ENCODE measurements around the gene B3GNT4.

Gene B3GNT4

DNA sequence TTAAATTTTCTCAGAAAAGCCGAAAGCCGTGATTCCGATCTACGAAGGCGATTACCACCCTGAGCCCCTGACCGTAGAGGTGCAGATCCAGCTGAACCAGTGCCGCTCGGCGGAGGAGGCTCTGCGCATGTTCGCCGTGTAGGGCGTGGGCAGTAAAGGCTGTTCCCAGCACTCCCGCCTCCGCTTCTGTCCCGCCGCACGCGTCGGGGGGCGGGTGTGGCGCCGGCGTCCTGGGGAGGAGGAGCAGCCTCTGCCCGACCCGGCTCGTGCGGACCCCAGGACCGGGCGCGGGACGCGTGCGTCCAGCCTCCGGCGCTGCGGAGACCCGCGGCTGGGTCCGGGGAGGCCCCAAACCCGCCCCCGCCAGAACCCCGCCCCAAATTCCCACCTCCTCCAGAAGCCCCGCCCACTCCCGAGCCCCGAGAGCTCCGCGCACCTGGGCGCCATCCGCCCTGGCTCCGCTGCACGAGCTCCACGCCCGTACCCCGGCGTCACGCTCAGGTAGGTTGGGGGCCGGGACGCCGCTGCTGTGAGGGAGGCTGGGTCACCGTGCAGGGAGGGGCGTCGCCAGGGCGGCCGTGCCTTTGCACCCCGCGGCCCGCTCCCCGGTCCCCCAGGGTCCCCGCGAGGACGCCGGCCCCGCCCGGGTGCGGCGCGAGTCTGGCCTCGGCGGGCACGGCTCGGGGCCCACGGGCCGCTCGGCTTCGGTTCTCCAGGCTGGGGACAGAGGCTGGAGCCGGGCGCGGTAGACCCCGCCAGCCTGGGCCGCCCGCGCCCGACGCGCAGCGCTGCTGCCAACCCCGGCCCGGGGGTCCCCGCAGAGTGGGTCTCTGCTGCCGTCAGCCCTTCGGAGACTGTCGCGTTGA is at the start of gene B3GNT4:
Gene B3GNT4 (plus strand): TSS at position 409 of the 866 bp plus-strand sequence. CDS start 910 bp downstream, outside the sequence.
- Mint-ChIP-seq H3K36me3 (ENCODE audit: low read depth) (peaks cover 13% of the 10 kb centered on the region), H3K9me3 (no peaks in the 10 kb centered on the region), H3K27ac (no peak within 1 kb of the TSS), H3K4me3 (peak within 1 kb of the TSS; percentile 83), H3K27me3 (ENCODE audit: low read depth, poor library complexity) (peaks cover 52% of the 10 kb centered on the region), H3K4me1 (peaks cover 18% of the 10 kb centered on the region)
- TF ChIP-seq, protein P1, sequence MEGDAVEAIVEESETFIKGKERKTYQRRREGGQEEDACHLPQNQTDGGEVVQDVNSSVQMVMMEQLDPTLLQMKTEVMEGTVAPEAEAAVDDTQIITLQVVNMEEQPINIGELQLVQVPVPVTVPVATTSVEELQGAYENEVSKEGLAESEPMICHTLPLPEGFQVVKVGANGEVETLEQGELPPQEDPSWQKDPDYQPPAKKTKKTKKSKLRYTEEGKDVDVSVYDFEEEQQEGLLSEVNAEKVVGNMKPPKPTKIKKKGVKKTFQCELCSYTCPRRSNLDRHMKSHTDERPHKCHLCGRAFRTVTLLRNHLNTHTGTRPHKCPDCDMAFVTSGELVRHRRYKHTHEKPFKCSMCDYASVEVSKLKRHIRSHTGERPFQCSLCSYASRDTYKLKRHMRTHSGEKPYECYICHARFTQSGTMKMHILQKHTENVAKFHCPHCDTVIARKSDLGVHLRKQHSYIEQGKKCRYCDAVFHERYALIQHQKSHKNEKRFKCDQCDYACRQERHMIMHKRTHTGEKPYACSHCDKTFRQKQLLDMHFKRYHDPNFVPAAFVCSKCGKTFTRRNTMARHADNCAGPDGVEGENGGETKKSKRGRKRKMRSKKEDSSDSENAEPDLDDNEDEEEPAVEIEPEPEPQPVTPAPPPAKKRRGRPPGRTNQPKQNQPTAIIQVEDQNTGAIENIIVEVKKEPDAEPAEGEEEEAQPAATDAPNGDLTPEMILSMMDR (IDR thresholded peaks at IDR 0.05) = no peak
- peak; percentile 68 for DNase-seq

DNA sequence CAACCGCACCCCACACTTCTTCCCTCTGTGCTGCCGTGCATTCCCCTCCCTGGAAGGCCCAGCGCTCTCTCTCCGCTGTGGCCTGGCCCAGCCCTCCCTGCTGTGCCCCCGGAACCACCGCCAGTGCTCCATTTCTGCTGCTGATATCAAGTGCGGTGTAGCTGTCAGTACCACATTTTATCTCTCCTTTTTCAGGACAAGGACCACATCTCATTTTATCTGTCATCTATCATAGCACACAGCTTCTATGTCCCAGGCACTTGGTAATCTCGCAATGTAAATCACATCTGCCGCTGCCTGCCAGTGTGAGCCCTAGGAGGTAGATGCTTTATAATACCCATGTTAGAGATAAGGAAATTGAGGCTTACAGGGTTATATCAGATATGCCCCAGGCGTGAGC is 47.8 kb upstream of the B3GNT4 start:
- TF ChIP-seq, protein P1 (IDR thresholded peaks at IDR 0.05) = no peak
- H3K4me1 Mint-ChIP-seq = no peaks in the 10 kb centered on the region
- no peaks in the 10 kb centered on the region for H3K36me3 Mint-ChIP-seq (ENCODE audit: low read depth)
- H3K27me3 Mint-ChIP-seq (ENCODE audit: low read depth, poor library complexity) = peaks cover 7% of the 10 kb centered on the region
- no peak overlapping the region for H3K27ac Mint-ChIP-seq
- no peak for DNase-seq
- peaks cover 7% of the 10 kb centered on the region for H3K9me3 Mint-ChIP-seq
- H3K4me3 Mint-ChIP-seq = no peak overlapping the region

DNA sequence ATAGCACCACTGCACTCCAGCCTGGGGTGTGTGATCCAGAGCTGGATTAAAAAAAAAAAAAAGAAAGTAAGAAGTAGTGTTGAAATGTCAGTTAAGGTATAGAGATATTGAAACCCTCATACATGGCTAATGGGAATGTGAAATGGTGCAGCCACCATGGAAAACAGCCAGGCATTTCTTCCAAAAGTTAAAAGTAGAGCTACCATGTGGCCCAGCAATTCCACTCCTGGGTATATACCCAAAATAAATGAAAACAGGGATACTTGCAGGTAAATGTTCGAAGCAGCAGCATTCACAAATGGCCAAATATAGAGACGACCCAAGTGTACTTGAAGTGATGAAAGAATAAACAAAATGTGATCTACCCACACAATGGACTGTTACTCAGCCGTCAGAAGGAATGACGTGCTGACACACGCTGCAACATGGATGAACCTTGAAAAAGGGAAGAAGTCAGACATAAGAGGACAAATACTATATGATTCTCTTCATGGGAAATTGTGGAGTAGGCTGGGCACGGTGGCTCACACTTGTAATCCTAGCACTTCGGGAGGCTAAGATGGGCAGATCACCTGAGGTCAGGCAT is 44.7 kb upstream of the B3GNT4 start:
- DNase-seq = no peak
- Mint-ChIP-seq H3K4me3 (no peak overlapping the region), H3K27me3 (ENCODE audit: low read depth, poor library complexity) (peaks cover 7% of the 10 kb centered on the region), H3K9me3 (peaks cover 7% of the 10 kb centered on the region), H3K4me1 (no peaks in the 10 kb centered on the region), H3K36me3 (ENCODE audit: low read depth) (no peaks in the 10 kb centered on the region), H3K27ac (no peak overlapping the region)
- TF ChIP-seq, protein P1 (IDR thresholded peaks at IDR 0.05) = no peak

DNA sequence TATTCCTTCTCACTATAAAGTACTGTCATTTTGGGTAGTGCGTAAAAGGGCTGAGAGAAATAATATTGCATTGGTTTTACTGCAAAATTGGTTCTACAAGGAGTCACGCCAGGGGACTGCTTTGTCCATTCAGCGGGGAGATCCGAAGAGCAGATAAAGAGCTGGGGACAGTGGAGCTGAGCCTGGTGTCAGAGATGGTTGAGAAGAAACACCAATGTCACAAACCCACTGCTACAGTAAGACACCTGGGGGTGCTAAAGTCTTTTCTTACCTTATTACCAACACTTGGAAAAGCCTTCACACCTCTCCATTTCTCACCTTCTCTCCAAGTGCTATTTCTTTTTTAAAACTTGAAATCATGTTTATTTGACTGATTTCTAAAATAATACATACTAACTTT is 43.6 kb upstream of the B3GNT4 start:
- TF ChIP-seq, protein P1 (IDR thresholded peaks at IDR 0.05) = no peak
- Mint-ChIP-seq H3K4me1 (no peaks in the 10 kb centered on the region), H3K27ac (no peak overlapping the region), H3K36me3 (ENCODE audit: low read depth) (no peaks in the 10 kb centered on the region), H3K27me3 (ENCODE audit: low read depth, poor library complexity) (peaks cover under 1% of the 10 kb centered on the region), H3K4me3 (no peak overlapping the region), H3K9me3 (peaks cover 7% of the 10 kb centered on the region)
- DNase-seq = no peak

DNA sequence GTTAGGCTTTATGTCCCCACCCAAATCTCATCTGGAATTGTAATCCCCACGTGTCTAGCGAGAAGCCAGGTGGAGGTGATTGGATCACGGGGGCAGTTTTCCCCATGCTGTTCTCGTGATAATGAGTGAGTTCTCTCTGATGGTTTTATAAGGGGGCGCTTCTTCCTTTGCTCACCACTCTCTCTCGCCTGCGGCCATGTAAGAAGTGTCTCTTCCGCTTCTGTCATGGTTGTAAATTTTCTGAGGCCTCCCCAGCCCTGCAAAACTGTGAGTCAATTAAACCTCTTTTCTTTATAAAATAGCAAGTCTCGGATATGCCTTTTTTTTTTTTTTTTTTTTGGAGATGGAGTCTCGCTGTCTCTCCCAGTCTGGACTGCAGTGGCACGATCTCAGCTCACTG is 42.7 kb upstream of the B3GNT4 start:
- no peak for DNase-seq
- Mint-ChIP-seq H3K9me3 (peaks cover 7% of the 10 kb centered on the region), H3K27ac (no peak overlapping the region), H3K4me3 (no peak overlapping the region), H3K4me1 (no peaks in the 10 kb centered on the region), H3K36me3 (ENCODE audit: low read depth) (no peaks in the 10 kb centered on the region), H3K27me3 (ENCODE audit: low read depth, poor library complexity) (no peaks in the 10 kb centered on the region)
- TF ChIP-seq, protein P1 (IDR thresholded peaks at IDR 0.05) = no peak
